IPS DF 6.9 (cell line): ENCODE data around the gene MRPS10.
"Not testable (repeated sequence)": the region's sequence is repeated elsewhere in the genome, so short reads cannot be mapped to it uniquely, and the experiment has no call there.

Experiments used
- DNase-seq: peaks from one replicate; pipeline ENCODE4 v3.0.0-alpha.2; 2013; ENCODE audit warnings: low read depth, low spot score
- H3K27ac ChIP-seq: one replicate; pipeline ENCODE4 v1.5.1; 2013; ENCODE audit warnings: low read length, control low read depth
- H3K27me3 ChIP-seq: 2 replicates; pipeline ENCODE4 v1.6.1; 2013; ENCODE audit warnings: mild to moderate bottlenecking, low read length; ENCODE audit not compliant: control insufficient read depth, insufficient read depth
- H3K36me3 ChIP-seq: 2 replicates; pipeline ENCODE4 v1.6.1; 2013; ENCODE audit warnings: low read length; ENCODE audit not compliant: control insufficient read depth, insufficient read depth
- H3K4me1 ChIP-seq: 2 replicates; pipeline ENCODE4 v1.6.1; 2013; ENCODE audit warnings: low read length; ENCODE audit not compliant: control insufficient read depth, insufficient read depth
- H3K4me3 ChIP-seq: 2 replicates; pipeline ENCODE4 v1.5.1; 2013; ENCODE audit warnings: mild to moderate bottlenecking, low read length
- H3K9me3 ChIP-seq: 2 replicates; pipeline ENCODE4 v1.6.1; 2013; ENCODE audit warnings: low read length, inconsistent platforms; ENCODE audit not compliant: control insufficient read depth, insufficient read depth
- WGBS: extraction: QIAGEN DNeasy Blood & Tissue Kit; methylation state at CpG from one replicate; pipeline ENCODE4 v1.1.7; 2013; ENCODE audit warnings: mixed read lengths, missing lambda C conversion rate; ENCODE audit not compliant: insufficient read length, insufficient coverage; 5-methylcytosine and 5-hydroxymethylcytosine counted together

MRPS10 gene

GRCh38 chr6:42182101-42182500, 35.6 kb downstream of the MRPS10 start:
- Histone ChIP-seq H3K4me1 (peaks cover 2% of the 10 kb centered on the region), H3K36me3 (no peaks in the 10 kb centered on the region), H3K4me3 (no peak overlapping the region), H3K9me3 (no peaks in the 10 kb centered on the region), H3K27me3 (no peaks in the 10 kb centered on the region), H3K27ac (no peak overlapping the region)
- WGBS: no CpG with 5 or more reads among the region's 5 CpGs
- DNase-seq: no peak

DNA sequence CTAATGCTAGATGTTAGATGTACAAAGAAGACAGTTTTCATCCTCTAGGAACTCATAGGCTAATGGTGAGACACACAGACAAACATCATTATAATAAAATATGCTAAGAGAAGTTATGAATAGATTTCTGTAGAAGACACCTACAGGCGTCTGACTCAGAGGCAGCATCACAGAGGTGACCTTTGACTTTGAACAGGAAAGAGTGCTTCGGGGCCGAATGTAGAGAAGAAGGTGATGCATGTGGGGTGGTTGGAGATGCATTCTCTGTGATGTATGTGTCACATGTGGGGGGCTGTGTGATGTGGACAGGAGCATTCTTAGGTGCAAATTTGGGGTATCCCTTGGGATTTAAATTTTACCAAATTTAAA, 37.7 kb downstream of the MRPS10 start:
- H3K4me1 ChIP-seq: no peaks in the 10 kb centered on the region
- no peaks in the 10 kb centered on the region for H3K9me3 ChIP-seq
- H3K27me3 ChIP-seq: no peaks in the 10 kb centered on the region
- H3K36me3 ChIP-seq: no peaks in the 10 kb centered on the region
- no CpG with 5 or more reads among the region's 3 CpGs for WGBS
- no peak for DNase-seq
- no peak overlapping the region for H3K27ac ChIP-seq
- no peak overlapping the region for H3K4me3 ChIP-seq

DNA sequence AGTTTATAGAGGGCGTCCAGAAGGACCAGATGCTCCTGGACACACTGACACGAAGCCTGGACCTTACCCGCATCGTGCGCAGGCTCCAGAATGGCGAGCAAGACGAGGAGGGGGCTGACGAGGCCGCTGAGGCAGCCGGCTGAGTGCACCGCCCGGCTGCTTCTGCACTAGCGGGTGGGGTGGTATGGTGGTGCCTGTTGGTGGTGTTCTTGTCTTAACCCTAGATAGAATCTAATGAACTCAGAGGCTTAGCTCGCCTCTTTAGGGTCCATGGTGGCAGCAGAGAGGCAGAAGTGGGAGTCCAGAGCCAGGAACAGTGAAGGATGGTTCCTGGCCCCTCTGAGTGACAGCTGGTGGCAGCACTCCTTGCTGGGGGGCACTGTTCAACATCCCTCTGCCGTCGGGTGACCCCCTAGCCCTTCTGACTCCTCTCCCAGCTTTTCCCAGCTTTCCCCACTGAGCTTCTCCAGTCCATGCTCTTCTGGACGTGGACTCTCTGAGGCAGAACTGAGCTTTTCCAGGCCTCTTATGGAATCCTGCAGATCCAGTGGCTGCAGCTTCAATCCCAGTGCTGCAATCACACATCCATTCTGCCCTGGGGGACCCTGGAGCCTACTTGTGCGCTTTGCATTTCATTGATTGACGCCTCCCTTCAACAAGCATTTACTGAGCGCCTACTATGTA, 38.3 kb downstream of the MRPS10 start:
- no peaks in the 10 kb centered on the region for H3K9me3 ChIP-seq
- WGBS: no CpG with 5 or more reads among the region's 20 CpGs
- no peak for DNase-seq

GRCh38 chr6:42177514-42178364, 39.9 kb downstream of the MRPS10 start:
- Histone ChIP-seq H3K27me3 (no peaks in the 10 kb centered on the region), H3K4me1 (no peaks in the 10 kb centered on the region), H3K36me3 (no peaks in the 10 kb centered on the region), H3K4me3 (peak overlapping the region; percentile 43; the same call in 1 of the 2 replicates), H3K27ac (no peak overlapping the region), H3K9me3 (no peaks in the 10 kb centered on the region)
- WGBS: no CpG with 5 or more reads among the region's 27 CpGs
- peak; percentile 60 for DNase-seq

More for the DNA sequence above, 38.3 kb downstream of the MRPS10 start:
- Histone ChIP-seq H3K4me1 (no peaks in the 10 kb centered on the region), H3K27me3 (no peaks in the 10 kb centered on the region), H3K27ac (no peak overlapping the region), H3K36me3 (no peaks in the 10 kb centered on the region), H3K4me3 (no peak overlapping the region)

- no peaks in the 10 kb centered on the region for H3K4me1 ChIP-seq
- H3K27me3 ChIP-seq: no peaks in the 10 kb centered on the region
- H3K4me3 ChIP-seq: no peak overlapping the region
- no peaks in the 10 kb centered on the region for H3K9me3 ChIP-seq
- H3K36me3 ChIP-seq: no peaks in the 10 kb centered on the region
- H3K27ac ChIP-seq: no peak overlapping the region
- DNase-seq: no peak
Observed at GRCh38 chr6:42176981-42177380, 40.7 kb downstream of the MRPS10 start.

DNA sequence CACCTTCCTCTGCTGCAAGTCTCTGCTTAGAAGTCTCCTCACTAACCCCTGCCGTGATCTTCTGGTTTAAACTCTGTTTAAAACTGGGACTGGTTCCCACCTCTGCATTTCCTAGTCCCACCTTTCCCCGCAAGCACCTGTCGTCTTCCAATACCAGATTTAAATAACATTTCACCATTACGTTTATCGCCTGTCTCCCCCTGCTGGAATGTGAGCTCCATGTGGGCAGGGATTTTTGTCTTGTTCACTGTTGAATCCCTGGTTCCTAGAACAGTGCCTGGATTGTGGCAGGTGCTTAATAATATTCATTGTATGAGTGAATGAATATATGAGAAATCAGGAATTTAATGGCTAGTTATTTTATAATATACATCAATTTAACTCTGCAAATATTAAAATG, 41.8 kb downstream of the MRPS10 start:
- Histone ChIP-seq H3K9me3 (no peaks in the 10 kb centered on the region), H3K36me3 (no peaks in the 10 kb centered on the region), H3K4me1 (no peaks in the 10 kb centered on the region), H3K27ac (no peak overlapping the region), H3K27me3 (no peaks in the 10 kb centered on the region), H3K4me3 (no peak overlapping the region)
- WGBS: no CpG with 5 or more reads among the region's 5 CpGs
- no peak for DNase-seq

GRCh38 chr6:42173101-42173500, 44.6 kb downstream of the MRPS10 start, which contains the start of gene GUCA1A:
Gene GUCA1A (plus strand): TSS chr6:42173364. CDS start chr6:42173614, 250 bp downstream.
- no peaks in the 10 kb centered on the region for H3K36me3 ChIP-seq
- no peak for DNase-seq
- WGBS: no CpG with 5 or more reads among the region's 2 CpGs
- no peak within 1 kb of the TSS for H3K27ac ChIP-seq
- H3K4me3 ChIP-seq: no peak within 1 kb of the TSS
- no peaks in the 10 kb centered on the region for H3K9me3 ChIP-seq
- H3K27me3 ChIP-seq: no peaks in the 10 kb centered on the region
- H3K4me1 ChIP-seq: no peaks in the 10 kb centered on the region

- H3K36me3 ChIP-seq: no peaks in the 10 kb centered on the region
- no peak for DNase-seq
- no CpG with 5 or more reads among the region's 7 CpGs for WGBS
- no peak overlapping the region for H3K4me3 ChIP-seq
- no peaks in the 10 kb centered on the region for H3K4me1 ChIP-seq
- H3K9me3 ChIP-seq: no peaks in the 10 kb centered on the region
- no peak overlapping the region for H3K27ac ChIP-seq
- no peaks in the 10 kb centered on the region for H3K27me3 ChIP-seq
Observed at GRCh38 chr6:42171813-42172581, 45.7 kb downstream of the MRPS10 start.

DNA sequence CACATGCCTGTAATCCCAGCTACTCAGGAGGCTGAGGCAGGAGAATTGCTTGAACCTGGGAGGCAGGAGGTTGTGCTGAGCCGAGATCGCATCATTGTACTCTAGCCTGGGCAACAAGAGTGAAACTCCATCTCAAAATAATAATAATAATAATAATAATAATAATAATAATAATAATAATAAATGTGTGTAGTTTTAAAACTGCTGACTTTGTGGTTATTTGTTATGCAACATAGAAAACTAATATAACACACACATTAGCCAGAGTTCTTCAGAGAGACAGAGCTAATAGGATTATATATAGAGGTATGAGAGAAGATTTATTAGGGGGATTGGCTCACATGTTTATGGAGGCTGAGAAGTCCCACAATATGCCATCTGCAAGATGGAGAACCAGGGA, 47.9 kb downstream of the MRPS10 start:
- H3K4me3 ChIP-seq, H3K4me1 ChIP-seq, H3K27ac ChIP-seq, H3K9me3 ChIP-seq, DNase-seq, H3K36me3 ChIP-seq, H3K27me3 ChIP-seq: not testable (repeated sequence)
- WGBS: no CpG with 5 or more reads among the region's 2 CpGs

- no peak overlapping the region for H3K27ac ChIP-seq
- no peaks in the 10 kb centered on the region for H3K27me3 ChIP-seq
- H3K9me3 ChIP-seq: no peaks in the 10 kb centered on the region
- no peaks in the 10 kb centered on the region for H3K36me3 ChIP-seq
- H3K4me3 ChIP-seq: no peak overlapping the region
- H3K4me1 ChIP-seq: peaks cover 2% of the 10 kb centered on the region; the same call in 1 of the 2 replicates
- no CpG with 5 or more reads among the region's 6 CpGs for WGBS
- no peak for DNase-seq
Observed at GRCh38 chr6:42168650-42169049, 49.0 kb downstream of the MRPS10 start.
